Subcutaneous abdominal adipose tissue (tissue), 5 donors: Measurements from ENCODE around the gene PKIG.
"Not testable (repeated sequence)": the region's sequence is repeated elsewhere in the genome, so short reads cannot be mapped to it uniquely, and the experiment has no call there.

Source experiments
- H3K27ac ChIP-seq: one replicate; pipeline ENCODE4 v1.7.0; 2013; ENCODE audit warnings: low read depth, mild to moderate bottlenecking, inconsistent platforms, low read length, moderate library complexity
- H3K27me3 ChIP-seq, 5 donors: one replicate each; pipeline ENCODE4 v1.7.0; 2013; ENCODE audit warnings: low read length in 5 of 5, inconsistent platforms in 1 of 5; ENCODE audit not compliant: control insufficient read depth in 5 of 5, insufficient read depth in 4 of 5
- H3K36me3 ChIP-seq, 5 donors: one replicate each; pipeline ENCODE4 v1.7.0; 2013; ENCODE audit warnings: low read length in 5 of 5; ENCODE audit not compliant: control insufficient read depth in 5 of 5, insufficient read depth in 5 of 5
- H3K4me1 ChIP-seq, 5 donors: one replicate each; pipeline ENCODE4 v1.7.0; 2013; ENCODE audit warnings: low read length in 5 of 5, mild to moderate bottlenecking in 3 of 5, moderate library complexity in 1 of 5; ENCODE audit not compliant: control insufficient read depth in 5 of 5, insufficient read depth in 5 of 5
- H3K4me3 ChIP-seq, 5 donors: one replicate each; pipeline ENCODE4 v1.7.0; 2013; ENCODE audit warnings: low read length in 5 of 5, low read depth in 1 of 5
- H3K9ac ChIP-seq, 5 donors: one replicate each; pipeline ENCODE4 v1.7.0; 2013; ENCODE audit warnings: low read length in 5 of 5, mild to moderate bottlenecking in 4 of 5, moderate library complexity in 3 of 5
- H3K9me3 ChIP-seq, 5 donors: one replicate each; pipeline ENCODE4 v1.7.0; 2013; ENCODE audit warnings: low read length in 5 of 5; ENCODE audit not compliant: control insufficient read depth in 5 of 5
- donor health status: healthy.
- donor health status: healthy.
- donor health status: healthy.
- donor health status: healthy.
- donor health status: healthy.

The PKIG gene

GRCh38 chr20:44547419-44547818 lies 35.0 kb upstream of the PKIG start:
- Histone ChIP-seq H3K9me3 (no peaks in the 10 kb centered on the region), H3K27me3 (no peaks in the 10 kb centered on the region), H3K9ac (no peak overlapping the region), H3K27ac (no peak overlapping the region), H3K4me1 (peaks cover 0 to 21% (median 13%) of the 10 kb centered on the region in 5 donors), H3K36me3 (peaks cover 0 to 2% (median 0%) of the 10 kb centered on the region in 5 donors), H3K4me3 (no peak overlapping the region)

GRCh38 chr20:44549123-44549522 lies 33.3 kb upstream of the PKIG start:
- peaks cover 0 to 27% (median 13%) of the 10 kb centered on the region in 5 donors for H3K4me1 ChIP-seq
- H3K9me3 ChIP-seq = no peaks in the 10 kb centered on the region
- peaks cover 0 to 2% (median 0%) of the 10 kb centered on the region in 5 donors for H3K36me3 ChIP-seq
- no peaks in the 10 kb centered on the region for H3K27me3 ChIP-seq
- peak overlapping the region; percentile 44 for H3K27ac ChIP-seq
- no peak overlapping the region for H3K9ac ChIP-seq
- peak overlapping the region in 1 of 5 donors; percentile 37 for H3K4me3 ChIP-seq

GRCh38 chr20:44552050-44552449 lies 30.3 kb upstream of the PKIG start:
- peaks cover 0 to 33% (median 18%) of the 10 kb centered on the region in 5 donors for H3K4me1 ChIP-seq
- no peaks in the 10 kb centered on the region for H3K36me3 ChIP-seq
- no peak overlapping the region for H3K4me3 ChIP-seq
- H3K27me3 ChIP-seq = no peaks in the 10 kb centered on the region
- H3K9me3 ChIP-seq = no peaks in the 10 kb centered on the region
- no peak overlapping the region for H3K27ac ChIP-seq
- no peak overlapping the region for H3K9ac ChIP-seq

GRCh38 chr20:44552568-44552949 lies 29.8 kb upstream of the PKIG start:
- peak overlapping the region in 1 of 5 donors; percentile 17 for H3K9ac ChIP-seq
- H3K4me1 ChIP-seq = peaks cover 0 to 33% (median 18%) of the 10 kb centered on the region in 5 donors

GRCh38 chr20:44552950-44553908 lies 29.1 kb upstream of the PKIG start:
- peak overlapping the region in 1 of 5 donors; percentile 17 for H3K9ac ChIP-seq
- H3K4me3 ChIP-seq = no peak overlapping the region
- H3K36me3 ChIP-seq = no peaks in the 10 kb centered on the region
- no peaks in the 10 kb centered on the region for H3K9me3 ChIP-seq
- peaks cover 0 to 30% (median 16%) of the 10 kb centered on the region in 5 donors for H3K4me1 ChIP-seq
- H3K27ac ChIP-seq = no peak overlapping the region
- H3K27me3 ChIP-seq = no peaks in the 10 kb centered on the region

More at GRCh38 chr20:44552568-44552949, 29.8 kb upstream of the PKIG start:
- H3K9me3 ChIP-seq = no peaks in the 10 kb centered on the region
- H3K36me3 ChIP-seq = no peaks in the 10 kb centered on the region
- H3K27ac ChIP-seq = no peak overlapping the region
- no peak overlapping the region for H3K4me3 ChIP-seq
- no peaks in the 10 kb centered on the region for H3K27me3 ChIP-seq

GRCh38 chr20:44559302-44559701 lies 23.1 kb upstream of the PKIG start:
- no peak overlapping the region for H3K27ac ChIP-seq
- no peak overlapping the region for H3K4me3 ChIP-seq
- H3K9ac ChIP-seq = no peak overlapping the region
- H3K4me1 ChIP-seq = peaks cover 0 to 11% (median 5%) of the 10 kb centered on the region in 5 donors
- no peaks in the 10 kb centered on the region for H3K27me3 ChIP-seq
- H3K36me3 ChIP-seq = no peaks in the 10 kb centered on the region
- H3K9me3 ChIP-seq = no peaks in the 10 kb centered on the region

- H3K9ac ChIP-seq = no peak overlapping the region
- H3K4me3 ChIP-seq = no peak overlapping the region
- no peaks in the 10 kb centered on the region for H3K36me3 ChIP-seq
- no peaks in the 10 kb centered on the region for H3K27me3 ChIP-seq
- peaks cover 0 to 7% (median 0%) of the 10 kb centered on the region in 5 donors for H3K4me1 ChIP-seq
- H3K9me3 ChIP-seq = no peaks in the 10 kb centered on the region
- no peak overlapping the region for H3K27ac ChIP-seq
Observed at GRCh38 chr20:44560229-44560628, 22.1 kb upstream of the PKIG start.

- H3K27me3 ChIP-seq, H3K4me1 ChIP-seq, H3K9ac ChIP-seq, H3K36me3 ChIP-seq, H3K4me3 ChIP-seq, H3K27ac ChIP-seq, H3K9me3 ChIP-seq: not testable (repeated sequence)
Observed at GRCh38 chr20:44560818-44561217, 21.6 kb upstream of the PKIG start.

GRCh38 chr20:44561876-44562275 lies 20.5 kb upstream of the PKIG start:
- Histone ChIP-seq H3K27me3 (no peaks in the 10 kb centered on the region), H3K4me3 (no peak overlapping the region), H3K4me1 (peaks cover 0 to 7% (median 0%) of the 10 kb centered on the region in 5 donors), H3K27ac (no peak overlapping the region), H3K9ac (no peak overlapping the region), H3K9me3 (no peaks in the 10 kb centered on the region), H3K36me3 (no peaks in the 10 kb centered on the region)

GRCh38 chr20:44566018-44566417 lies 16.4 kb upstream of the PKIG start:
- H3K9me3 ChIP-seq = no peaks in the 10 kb centered on the region
- no peak overlapping the region for H3K27ac ChIP-seq
- H3K4me1 ChIP-seq = peaks cover 0 to 7% (median 0%) of the 10 kb centered on the region in 5 donors
- no peak overlapping the region for H3K4me3 ChIP-seq
- H3K9ac ChIP-seq = no peak overlapping the region
- no peaks in the 10 kb centered on the region for H3K27me3 ChIP-seq
- H3K36me3 ChIP-seq = no peaks in the 10 kb centered on the region
